DND-41 (cell line): ENCODE results near the gene NUP37.

Experiments used
- CTCF ChIP-seq: IDR thresholded peaks from 2 replicates; pipeline ENCODE4 v1.5.1; 2012; ENCODE audit warnings: borderline replicate concordance, low read length, moderate library complexity, mild to moderate bottlenecking; ENCODE audit not compliant: poor library complexity, severe bottlenecking; ENCODE audit errors: extremely low read depth
- EZH2 ChIP-seq: IDR thresholded peaks from 3 replicates; pipeline ENCODE4 v1.6.1; 2012; ENCODE audit warnings: borderline replicate concordance, low read depth, mild to moderate bottlenecking, moderate library complexity, low read length, inconsistent platforms; ENCODE audit not compliant: severe bottlenecking

DNA sequence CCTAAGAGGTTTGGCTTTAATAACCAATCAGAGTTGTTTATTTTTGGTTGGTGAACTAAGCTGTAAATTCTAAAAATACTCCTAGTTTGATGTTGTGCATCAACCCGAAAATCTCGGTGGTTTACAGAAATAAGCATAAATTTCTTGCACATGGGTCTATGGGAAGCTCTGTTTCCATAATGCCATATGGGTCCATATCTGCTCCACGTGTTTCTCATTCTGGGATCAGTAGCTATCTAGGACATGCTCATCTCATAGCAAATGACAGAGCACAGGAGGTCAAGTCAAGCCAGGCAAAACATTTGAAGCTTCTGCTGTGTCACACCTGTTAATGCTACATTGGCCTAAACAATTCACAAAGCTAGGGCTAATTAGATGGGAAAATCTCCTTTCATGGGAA lies 23.1 kb downstream of the NUP37 start:
- TF ChIP-seq EZH2 = no peak
- no peak for TF ChIP-seq CTCF
